Prostate gland (tissue), 2 donors: ENCODE measurements around the gene HSPB1. TPM values are rescaled to one million over a fixed set of nuclear protein-coding genes. Genes with fewer than 3 reads are reported as not detected.

Experiments used
- DNase-seq: peaks from one replicate; pipeline ENCODE4 v3.0.0-alpha.2; 2019; ENCODE audit warnings: low spot score
- H3K27ac ChIP-seq, 2 donors: fragments of 200-600 bp; sonication (generic); 2 replicates each; pipeline ENCODE4 v1.5.1; 2017 to 2019
- H3K27me3 ChIP-seq: fragments of 200-600 bp; sonication (generic); replicated peaks from 2 replicates; pipeline ENCODE4 v1.5.1; 2019; ENCODE audit not compliant: insufficient read depth
- H3K36me3 ChIP-seq, 2 donors: fragments of 200-600 bp; sonication (generic); 1 replicate in 1 of 2; 2 replicates in 1 of 2; pipeline versions ENCODE4 v1.5.1 to v1.8.1; 2017 to 2019
- H3K4me1 ChIP-seq: fragments of 200-600 bp; sonication (generic); replicated peaks from 2 replicates; pipeline ENCODE4 v1.5.1; 2019
- H3K4me3 ChIP-seq, 2 donors: fragments of 200-600 bp; sonication (generic); 2 replicates each; pipeline ENCODE4 v1.5.1; 2017 to 2019
- H3K9me3 ChIP-seq: fragments of 200-600 bp; sonication (generic); 2 replicates; pipeline ENCODE4 v1.5.1; 2017
- POLR2A ChIP-seq: fragments of 450-650 bp; IDR thresholded peaks from one replicate; pipeline ENCODE4 v1.6.1; 2016; ENCODE audit warnings: antibody characterized with exemption, mild to moderate bottlenecking
- POLR2AphosphoS5 ChIP-seq: sonication (generic); formaldehyde crosslinking; IDR thresholded peaks from one replicate; pipeline ENCODE4 v1.6.1; 2017; ENCODE audit warnings: antibody characterized with exemption
- WGBS: methylation state at CpG from one replicate; pipeline ENCODE4 v1.1.5; 2018; 5-methylcytosine and 5-hydroxymethylcytosine counted together
- intact Hi-C: fragments of 100-400 bp; cut with DNase I; formaldehyde crosslinking; loops from one replicate; pipeline ENCODE4 v1.14.2; 2022
- total RNA-seq, 2 donors: library from RNA; depleted of rRNA; stranded (reverse); fragments of >200 nt; gene quantifications; one replicate each; pipeline ENCODE4 v1.1.0, GENCODE V29; 2016
- TF ChIP-seq, protein P1 (sequence below), 4 experiments: fragments of 200-600 bp in 2 of 4; fragments of 450-650 bp in 2 of 4; sonication (generic) in 2 of 4; IDR thresholded peaks; 1 replicate in 3 of 4; 2 replicates in 1 of 4; pipeline ENCODE4 v1.5.1; 2016 to 2019; ENCODE audit warnings: antibody characterized with exemption in 4 of 4, mild to moderate bottlenecking in 2 of 4, moderate library complexity in 2 of 4

The HSPB1 gene
- 100 to 1,000 TPM; 781 to 833 TPM for total RNA-seq

DNA sequence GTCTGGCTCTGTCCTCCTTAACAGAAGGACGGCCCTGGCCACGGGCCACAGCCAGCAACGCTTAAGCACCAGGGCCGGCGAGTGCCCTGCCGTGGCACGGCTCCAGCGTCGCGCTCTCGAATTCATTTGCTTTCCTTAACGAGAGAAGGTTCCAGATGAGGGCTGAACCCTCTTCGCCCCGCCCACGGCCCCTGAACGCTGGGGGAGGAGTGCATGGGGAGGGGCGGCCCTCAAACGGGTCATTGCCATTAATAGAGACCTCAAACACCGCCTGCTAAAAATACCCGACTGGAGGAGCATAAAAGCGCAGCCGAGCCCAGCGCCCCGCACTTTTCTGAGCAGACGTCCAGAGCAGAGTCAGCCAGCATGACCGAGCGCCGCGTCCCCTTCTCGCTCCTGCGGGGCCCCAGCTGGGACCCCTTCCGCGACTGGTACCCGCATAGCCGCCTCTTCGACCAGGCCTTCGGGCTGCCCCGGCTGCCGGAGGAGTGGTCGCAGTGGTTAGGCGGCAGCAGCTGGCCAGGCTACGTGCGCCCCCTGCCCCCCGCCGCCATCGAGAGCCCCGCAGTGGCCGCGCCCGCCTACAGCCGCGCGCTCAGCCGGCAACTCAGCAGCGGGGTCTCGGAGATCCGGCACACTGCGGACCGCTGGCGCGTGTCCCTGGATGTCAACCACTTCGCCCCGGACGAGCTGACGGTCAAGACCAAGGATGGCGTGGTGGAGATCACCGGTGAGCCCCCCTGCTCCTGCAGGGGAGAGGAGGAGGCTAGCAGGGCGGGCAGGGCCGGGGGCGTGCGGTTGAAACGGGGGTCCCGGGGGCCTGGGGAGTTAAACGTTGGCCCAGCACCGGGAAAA is at the start of gene HSPB1:
HSPB1 (plus strand) TSS at position 327 of the 855 bp plus-strand sequence; CDS start at position 367, 40 bp downstream.
- Histone ChIP-seq H3K27me3 (no peaks in the 10 kb centered on the region), H3K27ac (peak within 1 kb of the TSS; percentile 100), H3K4me1 (peaks cover 23% of the 10 kb centered on the region), H3K9me3 (no peaks in the 10 kb centered on the region), H3K4me3 (peak within 1 kb of the TSS; percentile 97 to 100), H3K36me3 (no peaks in the 10 kb centered on the region)
- intact Hi-C loops: no loop called here
- under 1% methylated on average over 65 of the region's 75 CpGs for WGBS
- TF ChIP-seq, protein P1, sequence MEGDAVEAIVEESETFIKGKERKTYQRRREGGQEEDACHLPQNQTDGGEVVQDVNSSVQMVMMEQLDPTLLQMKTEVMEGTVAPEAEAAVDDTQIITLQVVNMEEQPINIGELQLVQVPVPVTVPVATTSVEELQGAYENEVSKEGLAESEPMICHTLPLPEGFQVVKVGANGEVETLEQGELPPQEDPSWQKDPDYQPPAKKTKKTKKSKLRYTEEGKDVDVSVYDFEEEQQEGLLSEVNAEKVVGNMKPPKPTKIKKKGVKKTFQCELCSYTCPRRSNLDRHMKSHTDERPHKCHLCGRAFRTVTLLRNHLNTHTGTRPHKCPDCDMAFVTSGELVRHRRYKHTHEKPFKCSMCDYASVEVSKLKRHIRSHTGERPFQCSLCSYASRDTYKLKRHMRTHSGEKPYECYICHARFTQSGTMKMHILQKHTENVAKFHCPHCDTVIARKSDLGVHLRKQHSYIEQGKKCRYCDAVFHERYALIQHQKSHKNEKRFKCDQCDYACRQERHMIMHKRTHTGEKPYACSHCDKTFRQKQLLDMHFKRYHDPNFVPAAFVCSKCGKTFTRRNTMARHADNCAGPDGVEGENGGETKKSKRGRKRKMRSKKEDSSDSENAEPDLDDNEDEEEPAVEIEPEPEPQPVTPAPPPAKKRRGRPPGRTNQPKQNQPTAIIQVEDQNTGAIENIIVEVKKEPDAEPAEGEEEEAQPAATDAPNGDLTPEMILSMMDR (IDR thresholded peaks at IDR 0.05): peak in 2 of 4 experiments; percentile 18 to 27
- peak; percentile 97 for TF ChIP-seq POLR2A
- TF ChIP-seq POLR2AphosphoS5: peak; percentile 100
- peak; percentile 95 for DNase-seq

DNA sequence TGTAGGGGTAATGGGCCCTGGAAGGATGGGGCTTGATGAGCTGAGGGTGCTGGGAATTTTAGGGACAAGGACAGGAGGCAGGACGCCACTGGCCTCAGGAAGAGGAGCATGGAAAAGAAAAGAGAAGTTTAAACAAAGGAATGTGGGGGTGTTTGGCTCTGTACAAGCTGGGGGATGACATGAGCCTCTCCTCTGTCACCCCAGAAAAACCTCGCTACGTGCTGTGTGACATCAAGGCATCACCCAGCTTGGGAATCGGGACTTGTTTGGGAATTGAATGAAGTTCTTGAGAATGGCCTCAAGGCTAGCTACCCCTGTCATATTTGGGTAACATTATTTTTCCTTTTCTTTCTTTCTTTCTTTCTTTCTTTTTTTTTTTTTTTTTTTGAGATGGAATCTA is 47.7 kb upstream of the HSPB1 start:
- H3K9me3 ChIP-seq: no peaks in the 10 kb centered on the region
- H3K27me3 ChIP-seq: no peaks in the 10 kb centered on the region
- TF ChIP-seq POLR2AphosphoS5 (no peak), POLR2A (no peak)
- TF ChIP-seq, protein P1 (IDR thresholded peaks at IDR 0.05): no peak
- H3K4me1 ChIP-seq: peaks cover under 1% of the 10 kb centered on the region
- no peak overlapping the region for H3K27ac ChIP-seq
- no peak overlapping the region for H3K4me3 ChIP-seq
- intact Hi-C loops: no loop called here
- 85% methylated on average over 4 of the region's 4 CpGs for WGBS
- H3K36me3 ChIP-seq: no peaks in the 10 kb centered on the region
- DNase-seq: no peak

DNA sequence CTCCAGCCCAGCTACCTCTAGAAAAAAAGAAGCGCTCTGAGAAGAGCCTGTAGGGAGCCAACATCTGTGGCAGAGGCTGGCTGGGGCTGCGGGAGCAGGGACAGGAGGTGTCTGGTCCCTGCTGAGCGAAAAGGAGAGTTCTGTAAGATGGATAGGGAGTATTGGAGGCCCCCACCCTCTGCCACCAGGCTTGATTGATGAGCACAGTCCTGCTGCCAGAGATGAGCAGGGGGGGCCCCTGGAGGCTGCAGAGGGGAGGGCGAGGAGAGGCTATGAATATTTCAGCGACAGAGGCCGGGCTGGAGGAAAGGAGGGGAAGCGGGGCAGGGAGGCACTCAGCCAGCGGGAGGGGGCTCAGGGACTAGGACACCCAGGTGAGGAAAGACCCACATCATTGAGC is 44.5 kb upstream of the HSPB1 start:
- 59% methylated on average over 8 of the region's 8 CpGs for WGBS
- no peak for DNase-seq
- Histone ChIP-seq H3K36me3 (no peaks in the 10 kb centered on the region), H3K27me3 (no peaks in the 10 kb centered on the region), H3K4me1 (no peaks in the 10 kb centered on the region), H3K27ac (no peak overlapping the region), H3K4me3 (no peak overlapping the region), H3K9me3 (no peaks in the 10 kb centered on the region)
- TF ChIP-seq, protein P1 (IDR thresholded peaks at IDR 0.05): no peak
- TF ChIP-seq POLR2AphosphoS5: no peak
- intact Hi-C loops: no loop called here

DNA sequence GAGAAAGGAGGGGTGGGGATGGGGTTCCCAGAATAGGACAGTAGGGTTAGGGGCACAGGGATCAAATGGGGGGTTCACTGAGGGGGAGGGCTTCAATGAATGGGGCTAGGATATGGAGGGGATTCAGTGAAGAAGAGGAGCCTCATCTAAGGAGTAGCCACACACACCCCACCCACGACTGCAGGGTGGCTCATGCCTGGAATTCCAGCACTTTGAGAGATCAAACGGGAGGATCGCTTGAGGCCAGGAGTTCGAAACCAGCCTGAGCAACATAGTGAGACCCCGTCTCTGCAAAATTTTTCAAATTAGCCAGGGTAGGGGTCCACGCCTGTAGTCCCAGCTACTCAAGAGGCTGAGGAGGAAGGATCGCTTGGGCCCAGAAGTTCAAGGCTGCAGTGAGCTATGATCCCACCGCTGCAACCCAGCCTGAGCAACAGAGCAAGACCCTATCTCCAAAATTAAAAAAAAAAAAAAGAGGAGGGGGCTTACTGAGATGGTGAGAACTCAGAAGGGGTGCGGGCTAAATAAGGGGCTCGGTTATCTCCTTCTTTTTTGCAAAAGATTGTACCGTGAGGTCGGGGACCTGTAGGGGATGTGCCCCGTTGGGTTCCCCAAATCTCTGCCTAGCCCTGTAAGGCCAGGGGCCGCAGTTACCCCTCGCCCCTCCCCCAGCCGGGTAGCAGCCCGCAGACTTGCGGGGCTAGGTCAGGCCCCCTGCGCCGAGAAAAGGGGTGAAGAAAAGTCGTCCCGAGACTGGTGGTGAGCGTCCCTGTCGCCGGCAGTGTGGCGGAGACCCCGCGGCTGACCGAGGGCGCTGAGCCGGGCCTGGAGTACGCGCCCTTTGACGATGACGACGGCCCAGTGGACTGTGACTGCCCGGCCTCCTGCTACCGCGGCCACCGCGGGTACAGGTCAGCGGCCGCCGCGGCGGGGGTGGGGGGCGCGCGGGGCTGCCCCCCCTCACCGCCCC is 43.1 kb upstream of the HSPB1 start:
- H3K4me3 ChIP-seq: peak overlapping the region; percentile 12 to 30
- H3K27me3 ChIP-seq: no peaks in the 10 kb centered on the region
- WGBS: 16% methylated on average over 49 of the region's 50 CpGs
- H3K36me3 ChIP-seq: no peaks in the 10 kb centered on the region
- no peaks in the 10 kb centered on the region for H3K4me1 ChIP-seq
- H3K9me3 ChIP-seq: no peaks in the 10 kb centered on the region
- no peak for TF ChIP-seq POLR2A
- TF ChIP-seq, protein P1 (IDR thresholded peaks at IDR 0.05): no peak
- TF ChIP-seq POLR2AphosphoS5: no peak
- intact Hi-C loops: loop anchor here (5.0 kb wide), 1 partner anchor 82 kb away; no protein-coding TSS in a partner anchor
- H3K27ac ChIP-seq: no peak overlapping the region
- no peak for DNase-seq
